SK-N-SH (cell line): ENCODE measurements around the gene KAT2A.

ENCODE experiments used
- CTCF ChIP-seq: fragments of 200-600 bp; sonication (generic); IDR thresholded peaks from 2 replicates; pipeline ENCODE4 v1.6.1; 2017; ENCODE audit warnings: antibody characterized with exemption, mild to moderate bottlenecking, moderate library complexity
- EP300 ChIP-seq, 2 experiments: IDR thresholded peaks; 2 replicates each; pipeline versions ENCODE4 v1.4.0 to v1.6.1; 2012; ENCODE audit warnings: borderline replicate concordance in 1 of 2, low read depth in 1 of 2, low read length in 1 of 2
- MAX ChIP-seq: IDR thresholded peaks from 2 replicates; pipeline ENCODE4 v1.4.0; 2012; ENCODE audit warnings: low read depth
- POLR2AphosphoS5 ChIP-seq: IDR thresholded peaks from 2 replicates; pipeline ENCODE4 v1.6.1; 2012; ENCODE audit warnings: low read depth, low read length
- YY1 ChIP-seq: IDR thresholded peaks from 2 replicates; pipeline ENCODE4 v1.4.0; 2012; ENCODE audit warnings: low read depth, mild to moderate bottlenecking

GRCh38 chr17:42097691-42098631 lies 23.2 kb downstream of the KAT2A start, which contains the start of gene ZNF385C:
- TF ChIP-seq CTCF, result no peak
- no peak for TF ChIP-seq MAX
- no peak for TF ChIP-seq YY1
- TF ChIP-seq EP300 (IDR thresholded peaks at IDR 0.05; ENCODE audit: borderline replicate concordance in 1 of 2, low read depth in 1 of 2, low read length in 1 of 2), result no peak
- TF ChIP-seq POLR2AphosphoS5, result no peak
